GM19240 (cell line): ENCODE data around the gene JDP2.
"Not testable (repeated sequence)": the region's sequence is repeated elsewhere in the genome, so short reads cannot be mapped to it uniquely, and the experiment has no call there.

Experiments used
- DNase-seq: peaks from one replicate; pipeline ENCODE4 v3.0.0; 2011; ENCODE audit warnings: low spot score; ENCODE audit not compliant: insufficient read length

JDP2 gene

GRCh38 chr14:75454963-75455546 lies 27.2 kb downstream of the JDP2 start:
- no peak for DNase-seq

GRCh38 chr14:75456069-75456996 lies 28.5 kb downstream of the JDP2 start:
- no peak for DNase-seq

GRCh38 chr14:75456997-75457335 lies 29.1 kb downstream of the JDP2 start:
- no peak for DNase-seq

GRCh38 chr14:75457648-75458165 lies 29.9 kb downstream of the JDP2 start:
- DNase-seq, result no peak

GRCh38 chr14:75458305-75458704 lies 30.5 kb downstream of the JDP2 start:
- no peak for DNase-seq

GRCh38 chr14:75459099-75459741 lies 31.4 kb downstream of the JDP2 start:
- DNase-seq, result no peak

- DNase-seq, result no peak
Observed at GRCh38 chr14:75459791-75460190, 32.0 kb downstream of the JDP2 start.

- DNase-seq, result no peak
Observed at GRCh38 chr14:75460394-75460793, 32.6 kb downstream of the JDP2 start.

GRCh38 chr14:75461303-75461702 lies 33.5 kb downstream of the JDP2 start:
- DNase-seq, result no peak

GRCh38 chr14:75461755-75462349 lies 34.0 kb downstream of the JDP2 start:
- no peak for DNase-seq

- DNase-seq, result no peak
Observed at GRCh38 chr14:75464626-75465025, 36.8 kb downstream of the JDP2 start.

- DNase-seq, result no peak
Observed at GRCh38 chr14:75467763-75468162, 39.9 kb downstream of the JDP2 start.

GRCh38 chr14:75469164-75469563 lies 41.3 kb downstream of the JDP2 start:
- no peak for DNase-seq

GRCh38 chr14:75469606-75470237 lies 41.9 kb downstream of the JDP2 start:
- no peak for DNase-seq

- DNase-seq, result no peak
Observed at GRCh38 chr14:75470238-75470797, 42.5 kb downstream of the JDP2 start.

GRCh38 chr14:75471059-75471458 lies 43.2 kb downstream of the JDP2 start:
- no peak for DNase-seq

- DNase-seq, result not testable (repeated sequence)
Observed at GRCh38 chr14:75474127-75474526, 46.3 kb downstream of the JDP2 start.

- DNase-seq, result no peak
Observed at GRCh38 chr14:75476274-75476995, 48.6 kb downstream of the JDP2 start.

GRCh38 chr14:75477881-75478280 lies 50.1 kb downstream of the JDP2 start:
- no peak for DNase-seq
